GM21526 (cell line): ENCODE measurements around the gene CFI.
A peak's percentile ranks its signal among the peaks of the same experiment; 100 is the strongest.

Experiments used
- ATAC-seq: cut with Tn5 transposase; IDR thresholded peaks from one replicate; pipeline ENCODE4 v1.9.1; 2021; ENCODE audit warnings: moderate library complexity; ENCODE audit not compliant: unreplicated experiment, low FRiP score

CFI gene

GRCh38 chr4:109801895-109802319 lies at the start of gene CFI:
TSS of gene CFI (minus strand) at chr4:109801999. CDS start at chr4:109801971, 28 bp downstream.
- no peak for ATAC-seq

DNA sequence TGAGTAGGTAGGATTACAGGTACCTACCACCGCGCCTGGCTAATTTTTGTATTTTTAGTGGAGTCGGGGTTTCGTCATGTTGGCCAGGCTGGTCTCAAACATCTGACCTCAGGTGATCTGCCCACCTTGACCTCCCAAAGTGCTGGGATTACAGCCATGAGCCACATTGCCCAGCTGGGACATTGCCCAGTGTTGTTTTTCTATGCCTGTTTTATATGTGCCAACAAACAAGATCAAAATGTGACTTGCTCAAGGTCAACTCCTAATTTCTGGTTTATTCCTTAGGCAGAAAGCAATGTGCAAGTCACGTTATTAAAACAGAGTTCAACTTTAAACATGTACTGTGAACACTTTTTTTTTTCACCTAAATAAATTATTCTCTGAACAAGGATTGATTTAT lies 48.8 kb upstream of the CFI start:
- ATAC-seq, result no peak

DNA sequence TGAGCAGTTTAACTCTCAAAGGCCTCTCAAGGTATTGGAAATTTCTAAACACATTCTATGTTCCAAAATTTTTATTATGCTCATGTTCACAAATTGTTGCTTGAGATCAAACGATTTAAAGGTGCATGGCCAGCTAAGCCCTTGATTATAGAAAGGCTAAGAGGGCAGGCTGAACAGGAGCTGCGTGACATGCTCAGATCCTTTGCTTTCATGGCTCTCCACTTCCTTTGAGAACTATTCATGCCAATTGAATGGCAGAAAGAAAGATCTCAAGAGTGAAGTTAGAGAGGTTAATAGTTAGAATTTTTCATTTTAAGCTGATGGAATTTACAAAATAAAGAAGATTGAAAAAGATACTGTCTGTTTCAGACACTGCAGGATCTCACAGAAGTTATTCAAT lies 46.7 kb upstream of the CFI start:
- no peak for ATAC-seq

- ATAC-seq, result no peak
Measured at GRCh38 chr4:109847896-109848442, 46.2 kb upstream of the CFI start, which contains the start of gene LRIT3. TSS of gene LRIT3 (plus strand) at chr4:109848107. CDS start at chr4:109848202, 95 bp downstream.

DNA sequence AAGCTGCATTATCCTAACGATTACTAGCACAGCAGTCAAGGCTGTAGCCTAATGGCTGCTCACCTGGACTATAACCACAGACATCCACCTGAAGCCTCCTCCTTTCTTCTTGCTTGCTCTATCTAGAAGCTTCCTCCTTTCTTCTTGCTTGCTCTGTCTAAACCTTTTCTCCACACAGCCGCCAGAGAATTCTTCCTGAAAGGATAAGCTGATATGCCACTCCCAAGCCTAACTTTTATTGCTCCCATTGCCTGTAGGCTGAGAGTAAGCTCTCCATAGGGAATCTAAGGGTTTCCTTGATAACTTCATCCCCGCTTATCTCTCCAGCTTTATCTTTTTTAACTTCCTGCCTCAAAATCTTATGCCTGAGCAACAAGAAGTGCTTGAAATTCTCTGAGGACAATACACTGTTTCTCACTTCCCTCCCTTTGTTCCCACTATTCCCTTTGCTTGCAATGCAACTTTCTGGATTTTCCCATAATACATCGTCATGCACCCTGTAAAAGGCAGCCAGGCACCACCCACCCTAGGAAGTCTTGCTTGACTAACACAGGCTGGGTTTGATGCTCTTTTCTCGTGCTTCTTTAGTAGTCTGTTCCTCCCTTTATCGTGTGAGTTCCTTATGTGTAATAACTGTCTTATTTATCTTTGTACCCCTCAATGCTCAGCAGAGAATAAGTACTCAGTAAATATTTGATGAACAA lies 44.7 kb upstream of the CFI start:
- ATAC-seq, result no peak

DNA sequence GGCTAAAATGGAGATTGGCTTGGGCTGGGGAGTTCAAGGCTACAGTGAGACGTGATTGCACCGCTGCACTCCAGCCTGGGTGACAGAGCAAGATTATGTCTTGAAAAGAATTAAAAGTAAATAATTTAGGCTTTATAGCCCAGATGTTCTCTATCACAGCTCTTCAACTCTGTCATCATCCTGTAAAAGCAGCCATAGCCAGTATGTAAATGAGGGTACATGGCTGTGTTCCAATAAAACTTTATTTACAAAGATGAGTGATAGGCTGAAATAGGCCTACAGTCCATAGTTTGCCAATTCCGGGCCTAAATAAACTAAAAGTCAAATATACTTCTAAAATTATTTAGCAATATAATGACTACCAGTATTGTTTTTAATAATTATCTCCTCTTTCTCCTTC lies 35.2 kb upstream of the CFI start:
- ATAC-seq, result no peak

DNA sequence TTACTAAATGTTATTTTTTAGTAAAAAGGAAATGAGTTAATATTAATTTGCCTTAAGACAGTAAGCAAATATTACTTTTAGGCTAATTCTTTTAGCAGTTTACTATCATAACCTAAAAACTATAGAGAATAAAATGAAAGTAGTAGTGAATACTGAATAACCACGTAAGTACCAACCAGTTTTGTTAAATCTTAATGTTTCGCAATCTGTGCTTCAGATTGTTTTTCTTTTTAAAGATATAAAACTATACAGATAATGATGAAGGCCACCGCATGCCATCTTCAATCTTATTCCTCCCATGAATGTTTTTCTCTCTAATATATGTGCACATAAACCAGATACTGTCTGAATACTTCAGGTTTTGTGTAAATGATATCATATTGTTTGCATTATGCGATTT lies 32.0 kb upstream of the CFI start:
- ATAC-seq, result no peak

DNA sequence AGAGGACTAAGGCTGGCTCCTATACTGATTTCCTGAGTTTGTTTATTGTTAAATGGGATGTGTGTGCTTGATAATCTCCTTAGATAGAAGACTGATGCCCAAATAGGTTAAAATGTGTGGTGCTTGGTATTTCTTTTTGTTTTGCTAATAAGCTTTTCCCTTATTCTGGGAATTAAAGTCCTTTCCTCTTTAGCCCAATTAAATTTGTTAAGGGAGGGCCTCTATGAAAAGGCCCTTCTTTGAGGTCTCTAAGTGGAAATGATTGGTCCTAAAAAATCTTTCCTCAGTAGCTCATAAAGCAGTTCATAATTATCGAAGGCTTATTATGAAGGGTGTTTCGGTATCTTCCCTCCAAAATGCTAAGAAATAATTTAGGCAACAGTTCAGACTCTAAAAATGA lies 25.9 kb upstream of the CFI start, which contains the start of gene RRH:
RRH (plus strand) TSS at position 301 of the 400 bp plus-strand sequence; CDS start at position 357, 56 bp downstream.
- ATAC-seq, result no peak

- ATAC-seq, result no peak
Measured at GRCh38 chr4:109826719-109827118, 24.9 kb upstream of the CFI start.

GRCh38 chr4:109821185-109821584 lies 19.4 kb upstream of the CFI start:
- ATAC-seq, result no peak

DNA sequence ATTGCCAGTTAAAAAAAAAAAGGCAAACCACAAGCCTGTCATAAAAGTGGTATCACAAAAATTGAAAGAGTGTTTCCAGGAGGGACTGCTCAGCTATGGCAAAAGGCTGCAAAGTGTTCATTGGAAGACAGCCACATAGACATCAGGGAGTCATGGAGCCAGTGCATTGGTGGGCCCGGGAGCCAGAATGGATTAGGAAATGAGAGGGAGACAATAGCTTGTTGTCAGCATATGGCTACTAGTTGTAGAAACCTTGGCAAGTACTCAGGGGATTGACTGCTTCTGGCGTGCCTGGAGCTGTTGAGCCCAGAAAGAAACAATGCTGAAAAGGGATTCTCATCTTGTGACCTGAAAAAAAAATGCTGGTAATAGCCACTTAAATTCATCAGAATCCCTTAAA lies 18.8 kb upstream of the CFI start:
- ATAC-seq, result no peak

DNA sequence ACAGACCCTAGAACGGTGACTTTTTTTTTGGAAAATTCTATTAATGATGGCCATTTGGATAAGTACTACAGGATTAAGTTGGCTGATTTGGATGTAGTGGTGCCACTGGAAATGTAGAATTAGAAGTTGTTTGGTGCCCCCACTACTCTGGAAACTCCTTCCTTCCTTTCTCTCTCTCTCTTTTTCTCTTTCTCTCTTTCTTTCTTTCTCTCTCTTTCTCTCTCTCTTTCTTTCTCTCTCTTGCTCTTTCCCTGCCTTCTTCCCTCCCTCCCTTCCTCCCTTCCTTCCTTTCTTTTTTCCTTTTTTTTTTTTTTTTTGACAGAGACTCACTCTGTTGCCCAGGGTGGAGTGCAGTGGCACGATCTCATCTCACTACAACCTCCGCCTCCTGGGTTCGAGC lies 16.5 kb upstream of the CFI start:
- ATAC-seq, result no peak

DNA sequence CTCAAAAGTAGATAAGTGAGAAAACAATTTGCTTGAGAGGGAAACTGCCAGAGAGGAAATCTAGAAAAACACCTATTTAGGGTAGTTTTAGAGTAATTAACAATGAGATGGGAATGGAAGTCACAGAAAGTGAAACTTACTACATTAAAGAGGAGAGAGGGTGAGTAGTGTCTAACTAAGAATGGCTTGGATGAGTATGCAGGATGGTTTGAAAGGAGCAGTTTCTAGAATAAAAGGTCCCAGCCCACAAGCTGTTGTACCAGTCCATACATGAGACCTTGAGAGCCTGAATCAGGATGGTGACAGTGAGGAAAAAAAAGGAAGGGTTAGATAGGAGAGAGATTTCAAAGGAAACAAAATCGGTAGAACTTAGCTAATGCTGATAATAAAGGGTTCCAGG lies 15.1 kb upstream of the CFI start:
- ATAC-seq, result no peak

DNA sequence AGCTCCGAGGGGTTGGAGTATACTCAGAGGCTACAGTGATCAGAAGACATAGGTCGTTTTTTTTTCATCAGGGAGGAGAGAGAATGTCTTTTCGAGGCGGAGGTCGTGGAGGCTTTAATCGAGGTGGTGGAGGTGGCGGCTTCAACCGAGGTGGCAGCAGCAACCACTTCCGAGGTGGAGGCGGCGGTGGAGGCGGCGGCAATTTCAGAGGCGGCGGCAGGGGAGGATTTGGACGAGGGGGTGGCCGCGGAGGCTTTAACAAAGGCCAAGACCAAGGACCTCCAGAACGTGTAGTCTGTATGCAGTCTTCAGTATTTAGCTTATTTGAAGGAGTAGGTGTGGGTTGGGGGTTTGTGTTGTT lies 14.3 kb upstream of the CFI start:
- no peak for ATAC-seq

GRCh38 chr4:109815151-109816081 lies 13.6 kb upstream of the CFI start, which contains the start of gene GAR1:
TSS of gene GAR1 (plus strand) at chr4:109815762. CDS start at chr4:109816165, 403 bp downstream.
- ATAC-seq, result peak; percentile 99

- no peak for ATAC-seq
Measured at GRCh38 chr4:109811707-109812106, 9.9 kb upstream of the CFI start.

- ATAC-seq, result no peak
Measured at GRCh38 chr4:109810552-109811387, 9.0 kb upstream of the CFI start.

GRCh38 chr4:109809655-109810054 lies 7.9 kb upstream of the CFI start:
- no peak for ATAC-seq

GRCh38 chr4:109803924-109804571 lies 2.2 kb upstream of the CFI start:
- peak; percentile 71 for ATAC-seq
